Ishikawa (cell line): ENCODE data around the gene IQCM.

Source experiments
- CEBPB ChIP-seq: IDR thresholded peaks from 2 replicates; pipeline ENCODE4 v1.6.1; 2012
- CREB1 ChIP-seq: IDR thresholded peaks from 2 replicates; pipeline ENCODE4 v1.6.1; 2012; ENCODE audit warnings: low read depth
- EGR1 ChIP-seq: IDR thresholded peaks from 2 replicates; pipeline ENCODE4 v1.6.1; 2012
- EP300 ChIP-seq: IDR thresholded peaks from 2 replicates; pipeline ENCODE4 v1.6.1; 2012; ENCODE audit warnings: borderline replicate concordance
- FOXM1 ChIP-seq: IDR thresholded peaks from 2 replicates; pipeline ENCODE4 v1.6.1; 2012; ENCODE audit warnings: low read depth, borderline replicate concordance
- NFIC ChIP-seq: IDR thresholded peaks from 2 replicates; pipeline ENCODE4 v1.6.1; 2012
- RAD21 ChIP-seq: IDR thresholded peaks from 2 replicates; pipeline ENCODE4 v1.6.1; 2012; ENCODE audit warnings: low read depth
- TAF1 ChIP-seq: IDR thresholded peaks from 2 replicates; pipeline ENCODE4 v1.6.1; 2012; ENCODE audit warnings: low read depth, mild to moderate bottlenecking
- TCF12 ChIP-seq: IDR thresholded peaks from 2 replicates; pipeline ENCODE4 v1.6.1; 2012; ENCODE audit warnings: low read depth
- TEAD4 ChIP-seq: IDR thresholded peaks from 2 replicates; pipeline ENCODE4 v1.6.1; 2012
- YY1 ChIP-seq: IDR thresholded peaks from 2 replicates; pipeline ENCODE4 v1.6.1; 2012; ENCODE audit warnings: low read depth
- ZBTB7A ChIP-seq: IDR thresholded peaks from 2 replicates; pipeline ENCODE4 v1.6.1; 2012; ENCODE audit warnings: low read depth
- TF ChIP-seq, protein P1 (sequence below): IDR thresholded peaks from 2 replicates; pipeline ENCODE4 v1.6.1; 2012; ENCODE audit warnings: low read depth, mild to moderate bottlenecking
- TF ChIP-seq, protein P2 (sequence below): IDR thresholded peaks from 2 replicates; pipeline ENCODE4 v1.6.1; 2012
- TF ChIP-seq, protein P3 (sequence below): IDR thresholded peaks from 2 replicates; pipeline ENCODE4 v1.6.1; 2012

The IQCM gene

DNA sequence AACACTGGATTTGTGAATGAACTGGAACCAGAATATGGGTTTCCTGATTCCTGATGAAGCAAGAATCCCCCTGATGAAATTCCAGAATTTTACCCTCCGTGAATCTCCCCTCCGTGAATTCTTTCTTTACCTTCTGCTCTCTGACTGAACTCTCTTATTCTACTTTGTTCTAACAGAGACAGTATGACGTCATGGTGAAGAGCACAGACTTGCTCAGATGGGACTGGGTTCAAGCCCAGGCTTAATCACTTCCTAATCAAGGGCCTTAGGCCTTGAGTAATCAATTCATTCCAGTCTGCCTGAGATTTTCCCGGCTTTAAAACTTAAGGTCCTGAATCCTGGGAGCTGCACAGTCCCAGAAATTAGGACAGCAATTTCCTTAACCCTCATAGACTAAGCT is 64.5 kb downstream of the IQCM start:
- TF ChIP-seq TCF12 (no peak), NFIC (no peak), CREB1 (no peak), RAD21 (no peak), EP300 (no peak), TAF1 (no peak), FOXM1 (no peak), CEBPB (no peak), EGR1 (no peak), TEAD4 (no peak), YY1 (no peak)
- TF ChIP-seq, protein P1, sequence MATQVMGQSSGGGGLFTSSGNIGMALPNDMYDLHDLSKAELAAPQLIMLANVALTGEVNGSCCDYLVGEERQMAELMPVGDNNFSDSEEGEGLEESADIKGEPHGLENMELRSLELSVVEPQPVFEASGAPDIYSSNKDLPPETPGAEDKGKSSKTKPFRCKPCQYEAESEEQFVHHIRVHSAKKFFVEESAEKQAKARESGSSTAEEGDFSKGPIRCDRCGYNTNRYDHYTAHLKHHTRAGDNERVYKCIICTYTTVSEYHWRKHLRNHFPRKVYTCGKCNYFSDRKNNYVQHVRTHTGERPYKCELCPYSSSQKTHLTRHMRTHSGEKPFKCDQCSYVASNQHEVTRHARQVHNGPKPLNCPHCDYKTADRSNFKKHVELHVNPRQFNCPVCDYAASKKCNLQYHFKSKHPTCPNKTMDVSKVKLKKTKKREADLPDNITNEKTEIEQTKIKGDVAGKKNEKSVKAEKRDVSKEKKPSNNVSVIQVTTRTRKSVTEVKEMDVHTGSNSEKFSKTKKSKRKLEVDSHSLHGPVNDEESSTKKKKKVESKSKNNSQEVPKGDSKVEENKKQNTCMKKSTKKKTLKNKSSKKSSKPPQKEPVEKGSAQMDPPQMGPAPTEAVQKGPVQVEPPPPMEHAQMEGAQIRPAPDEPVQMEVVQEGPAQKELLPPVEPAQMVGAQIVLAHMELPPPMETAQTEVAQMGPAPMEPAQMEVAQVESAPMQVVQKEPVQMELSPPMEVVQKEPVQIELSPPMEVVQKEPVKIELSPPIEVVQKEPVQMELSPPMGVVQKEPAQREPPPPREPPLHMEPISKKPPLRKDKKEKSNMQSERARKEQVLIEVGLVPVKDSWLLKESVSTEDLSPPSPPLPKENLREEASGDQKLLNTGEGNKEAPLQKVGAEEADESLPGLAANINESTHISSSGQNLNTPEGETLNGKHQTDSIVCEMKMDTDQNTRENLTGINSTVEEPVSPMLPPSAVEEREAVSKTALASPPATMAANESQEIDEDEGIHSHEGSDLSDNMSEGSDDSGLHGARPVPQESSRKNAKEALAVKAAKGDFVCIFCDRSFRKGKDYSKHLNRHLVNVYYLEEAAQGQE, result no peak

DNA sequence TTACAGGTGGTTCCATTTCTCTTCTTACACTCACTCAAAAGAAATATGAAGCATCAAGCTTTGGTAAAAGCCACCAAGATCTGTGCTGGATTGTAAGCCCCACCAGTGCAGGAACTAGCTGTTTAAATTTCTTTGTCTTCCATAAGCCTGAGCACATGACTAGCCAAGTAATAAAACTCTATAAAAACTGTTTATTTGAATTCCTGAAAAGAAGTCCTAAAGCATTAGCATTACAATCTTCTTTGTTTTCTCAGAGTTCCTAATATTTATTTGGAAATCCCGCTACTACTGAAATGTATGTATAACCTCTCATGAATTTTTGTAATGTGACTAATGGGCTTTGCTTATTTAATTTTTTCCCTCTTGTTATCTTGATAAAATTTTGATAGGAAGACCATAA is 65.9 kb downstream of the IQCM start:
- TF ChIP-seq, protein P2, sequence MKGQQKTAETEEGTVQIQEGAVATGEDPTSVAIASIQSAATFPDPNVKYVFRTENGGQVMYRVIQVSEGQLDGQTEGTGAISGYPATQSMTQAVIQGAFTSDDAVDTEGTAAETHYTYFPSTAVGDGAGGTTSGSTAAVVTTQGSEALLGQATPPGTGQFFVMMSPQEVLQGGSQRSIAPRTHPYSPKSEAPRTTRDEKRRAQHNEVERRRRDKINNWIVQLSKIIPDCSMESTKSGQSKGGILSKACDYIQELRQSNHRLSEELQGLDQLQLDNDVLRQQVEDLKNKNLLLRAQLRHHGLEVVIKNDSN, result no peak
- TF ChIP-seq TAF1 (no peak), EP300 (no peak), FOXM1 (no peak), YY1 (no peak), NFIC (no peak), TEAD4 (no peak)
- TF ChIP-seq, protein P1, result no peak

DNA sequence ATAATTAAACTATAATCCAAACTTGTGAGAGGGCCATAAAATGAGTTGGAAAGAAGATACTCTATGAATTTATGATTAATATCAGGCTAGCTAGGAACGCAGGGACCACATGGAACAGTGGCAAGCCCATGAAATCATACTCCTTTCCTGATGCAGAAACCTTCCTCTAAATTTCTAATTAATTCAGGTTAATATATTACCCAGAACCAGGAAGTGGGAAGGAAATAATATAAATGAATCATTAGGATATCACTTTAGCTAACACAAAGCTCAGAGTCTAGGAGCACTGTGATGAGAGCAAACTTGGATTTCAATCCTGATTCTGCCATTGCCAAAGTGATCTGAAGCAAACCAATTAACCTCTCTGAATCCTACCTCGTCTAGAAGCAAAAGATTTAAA is 68.0 kb downstream of the IQCM start:
- no peak for TF ChIP-seq TAF1
- TF ChIP-seq, protein P2, result no peak
- TF ChIP-seq FOXM1, result no peak
- TF ChIP-seq CEBPB, result no peak
- no peak for TF ChIP-seq RAD21
- TF ChIP-seq EP300, result no peak
- TF ChIP-seq TEAD4, result no peak
- no peak for TF ChIP-seq ZBTB7A
- TF ChIP-seq CREB1, result no peak
- no peak for TF ChIP-seq TCF12
- TF ChIP-seq NFIC, result no peak
- no peak for TF ChIP-seq YY1
- no peak for TF ChIP-seq EGR1
- TF ChIP-seq, protein P1, result no peak

DNA sequence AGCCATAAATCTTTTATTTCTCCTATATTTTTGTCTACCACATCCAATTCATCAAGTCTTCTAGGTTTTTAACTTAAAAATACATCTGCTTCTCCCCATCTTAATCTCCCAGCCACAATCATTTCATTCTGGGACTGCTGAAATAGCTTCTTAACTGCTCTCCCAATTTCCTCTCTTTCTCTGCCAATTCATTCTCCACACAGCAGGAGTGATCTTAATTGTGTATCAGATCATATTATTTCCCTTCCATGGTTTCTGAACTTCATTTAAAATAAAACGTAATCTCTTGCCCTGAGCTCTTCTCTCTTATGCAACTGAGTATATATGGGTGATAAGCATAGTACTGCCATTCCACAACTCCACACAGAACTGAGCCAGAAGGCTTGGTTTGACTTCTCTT is 69.4 kb downstream of the IQCM start:
- TF ChIP-seq, protein P2, result no peak
- TF ChIP-seq, protein P3, sequence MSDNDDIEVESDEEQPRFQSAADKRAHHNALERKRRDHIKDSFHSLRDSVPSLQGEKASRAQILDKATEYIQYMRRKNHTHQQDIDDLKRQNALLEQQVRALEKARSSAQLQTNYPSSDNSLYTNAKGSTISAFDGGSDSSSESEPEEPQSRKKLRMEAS, result no peak
- TF ChIP-seq, protein P1, result no peak
- no peak for TF ChIP-seq CEBPB
- TF ChIP-seq TAF1, result no peak
- TF ChIP-seq EP300, result no peak
- no peak for TF ChIP-seq YY1
- TF ChIP-seq RAD21, result no peak
